Neural cell (in vitro differentiated cells): ENCODE measurements around the gene PACS2. TPM values are rescaled to one million over a fixed set of nuclear protein-coding genes. Genes with fewer than 3 reads are reported as not detected.

ENCODE experiments used
- H2AFZ ChIP-seq: fragments of 200-600, 300-800 bp; sonication (generic), shearing (Covaris generic); 2 replicates; pipeline ENCODE4 v1.6.0; 2014; ENCODE audit warnings: low read depth, mild to moderate bottlenecking, antibody characterized with exemption, low read length, moderate library complexity
- H3F3A ChIP-seq: fragments of 200-600 bp; shearing (Covaris generic); 2 replicates; pipeline ENCODE4 v1.6.1; 2016; ENCODE audit warnings: mild to moderate bottlenecking, moderate library complexity, mixed read lengths, antibody characterized with exemption, low read length; ENCODE audit not compliant: insufficient read depth, poor library complexity, severe bottlenecking
- H3K27ac ChIP-seq: fragments of 200-600, 300-800 bp; sonication (generic), shearing (Covaris generic); 2 replicates; pipeline ENCODE4 v1.5.1; 2014; ENCODE audit warnings: mild to moderate bottlenecking, low read length, moderate library complexity
- H3K27me3 ChIP-seq: fragments of 300-800, 200-600 bp; sonication (generic), shearing (Covaris generic); 2 replicates; pipeline ENCODE4 v1.6.0; 2014; ENCODE audit warnings: mild to moderate bottlenecking, low read depth, low read length, moderate library complexity; ENCODE audit not compliant: insufficient read depth
- H3K36me3 ChIP-seq: fragments of 300-800, 200-600 bp; sonication (generic), shearing (Covaris generic); 2 replicates; pipeline ENCODE4 v1.5.1; 2014; ENCODE audit warnings: mild to moderate bottlenecking, antibody characterized with exemption, low read length, moderate library complexity; ENCODE audit not compliant: insufficient read depth
- H3K4me2 ChIP-seq: fragments of 300-800, 200-600 bp; sonication (generic), shearing (Covaris generic); 2 replicates; pipeline ENCODE4 v1.6.0; 2014; ENCODE audit warnings: mild to moderate bottlenecking, low read length
- H3K4me3 ChIP-seq: fragments of 300-800, 200-600 bp; sonication (generic), shearing (Covaris generic); 2 replicates; pipeline ENCODE4 v1.5.1; 2014; ENCODE audit warnings: mild to moderate bottlenecking, low read length, moderate library complexity
- H3K79me2 ChIP-seq: fragments of 200-600 bp; shearing (Covaris generic); replicated peaks from 2 replicates; pipeline ENCODE4 v1.6.0; 2014; ENCODE audit warnings: mild to moderate bottlenecking, low read length, moderate library complexity; ENCODE audit not compliant: insufficient read depth
- H3K9ac ChIP-seq: fragments of 300-800, 200-600 bp; sonication (generic), shearing (Covaris generic); 2 replicates; pipeline ENCODE4 v1.6.1; 2016; ENCODE audit warnings: mild to moderate bottlenecking, low read length, mixed read lengths
- H3K9me2 ChIP-seq: fragments of 200-600 bp; shearing (Covaris generic); 2 replicates; pipeline ENCODE4 v1.6.1; 2016; ENCODE audit warnings: mild to moderate bottlenecking, low read length, mixed read lengths; ENCODE audit not compliant: insufficient read depth
- H3K9me3 ChIP-seq: fragments of 200-600, 300-800 bp; sonication (generic), shearing (Covaris generic); 2 replicates; pipeline ENCODE4 v1.6.1; 2016; ENCODE audit warnings: mild to moderate bottlenecking, mixed run types, low read length, moderate library complexity, mixed read lengths
- H4K20me1 ChIP-seq: fragments of 200-600 bp; shearing (Covaris generic); 2 replicates; pipeline ENCODE4 v1.6.1; 2016; ENCODE audit warnings: mild to moderate bottlenecking, mixed run types; ENCODE audit not compliant: insufficient read depth
- CTCF ChIP-seq: fragments of 450-650 bp; IDR thresholded peaks from 2 replicates; pipeline ENCODE4 v1.5.1; 2014; ENCODE audit warnings: antibody characterized with exemption, mild to moderate bottlenecking, moderate library complexity; ENCODE audit not compliant: poor library complexity, severe bottlenecking
- EP300 ChIP-seq: fragments of 450-650 bp; conservative IDR thresholded peaks from 2 replicates; pipeline ENCODE4 v1.6.1; 2014; ENCODE audit warnings: antibody characterized with exemption, mild to moderate bottlenecking, moderate library complexity; ENCODE audit not compliant: poor library complexity, severe bottlenecking
- EZH2 ChIP-seq: fragments of 200-600, 300-800 bp; shearing (Covaris generic), sonication (generic); IDR thresholded peaks from 2 replicates; pipeline ENCODE4 v1.6.1; 2014; ENCODE audit warnings: antibody characterized with exemption, low read length, borderline replicate concordance, mild to moderate bottlenecking; ENCODE audit not compliant: insufficient read depth, poor library complexity, severe bottlenecking
- POLR2AphosphoS5 ChIP-seq: IDR thresholded peaks from 2 replicates; pipeline ENCODE4 v1.6.1; 2012
- RAD21 ChIP-seq: fragments of 450-650 bp; conservative IDR thresholded peaks from 2 replicates; pipeline ENCODE4 v1.6.1; 2014; ENCODE audit warnings: antibody characterized with exemption, mild to moderate bottlenecking, moderate library complexity
- REST ChIP-seq: IDR thresholded peaks from 2 replicates; pipeline ENCODE4 v1.6.1; 2012; ENCODE audit warnings: borderline replicate concordance
- SMC3 ChIP-seq: fragments of 450-650 bp; conservative IDR thresholded peaks from 2 replicates; pipeline ENCODE4 v1.6.1; 2014; ENCODE audit warnings: antibody characterized with exemption, mild to moderate bottlenecking, moderate library complexity; ENCODE audit not compliant: poor library complexity
- TAF1 ChIP-seq: IDR thresholded peaks from 2 replicates; pipeline ENCODE4 v1.6.1; 2012; ENCODE audit warnings: low read depth
- polyA plus RNA-seq: library from polyadenylated mRNA; depleted of rRNA; stranded (reverse); fragments of >200 nt; gene quantifications from 2 replicates; pipeline ENCODE4 v1.2.3, GENCODE V29; 2014

Gene PACS2
- polyA plus RNA-seq, 1 donor from 2014 or later = 77.7 TPM

GRCh38 chr14:105445290-105445689, 130.7 kb downstream of the PACS2 start:
- TF ChIP-seq SMC3 (no peak), REST (no peak)
- H3K79me2 ChIP-seq = no peaks in the 10 kb centered on the region
- no peaks in the 10 kb centered on the region for H3K27me3 ChIP-seq
- no peaks in the 10 kb centered on the region for H3K36me3 ChIP-seq
- H4K20me1 ChIP-seq = no peaks in the 10 kb centered on the region
- no peak overlapping the region for H3K9ac ChIP-seq
- H3K4me3 ChIP-seq = no peak overlapping the region
- H3K9me3 ChIP-seq = no peaks in the 10 kb centered on the region
- H3F3A ChIP-seq = no peaks in the 10 kb centered on the region
- H3K9me2 ChIP-seq = no peaks in the 10 kb centered on the region
- no peak overlapping the region for H2AFZ ChIP-seq
- no peak overlapping the region for H3K27ac ChIP-seq
- no peak overlapping the region for H3K4me2 ChIP-seq

- Histone ChIP-seq H3K9ac (no peak overlapping the region), H3K36me3 (no peaks in the 10 kb centered on the region), H4K20me1 (no peaks in the 10 kb centered on the region), H3K27ac (no peak overlapping the region), H2AFZ (no peak overlapping the region), H3K9me3 (no peaks in the 10 kb centered on the region), H3K4me3 (no peak overlapping the region), H3K79me2 (no peaks in the 10 kb centered on the region), H3F3A (no peaks in the 10 kb centered on the region), H3K4me2 (no peak overlapping the region), H3K27me3 (no peaks in the 10 kb centered on the region), H3K9me2 (no peaks in the 10 kb centered on the region)
- TF ChIP-seq TAF1 = no peak
- TF ChIP-seq SMC3 = no peak
- TF ChIP-seq REST = no peak
- TF ChIP-seq POLR2AphosphoS5 = no peak
- TF ChIP-seq EP300 = no peak
- TF ChIP-seq CTCF = no peak
- TF ChIP-seq EZH2 = no peak
- no peak for TF ChIP-seq RAD21
Measured at GRCh38 chr14:105445901-105446845, 131.6 kb downstream of the PACS2 start.
